ENCODE data around the gene CCDC74B.
"Not testable (repeated sequence)": the region's sequence is repeated elsewhere in the genome, so short reads cannot be mapped to it uniquely, and the experiment has no call there.

Gene CCDC74B

GRCh38 chr2:130165293-130166016, 20.5 kb upstream of the CCDC74B start:
- no peak for DNase-seq

- no peak for DNase-seq
These were observed 18.1 kb upstream of the CCDC74B start for GRCh38 chr2:130162968-130163367.

DNA sequence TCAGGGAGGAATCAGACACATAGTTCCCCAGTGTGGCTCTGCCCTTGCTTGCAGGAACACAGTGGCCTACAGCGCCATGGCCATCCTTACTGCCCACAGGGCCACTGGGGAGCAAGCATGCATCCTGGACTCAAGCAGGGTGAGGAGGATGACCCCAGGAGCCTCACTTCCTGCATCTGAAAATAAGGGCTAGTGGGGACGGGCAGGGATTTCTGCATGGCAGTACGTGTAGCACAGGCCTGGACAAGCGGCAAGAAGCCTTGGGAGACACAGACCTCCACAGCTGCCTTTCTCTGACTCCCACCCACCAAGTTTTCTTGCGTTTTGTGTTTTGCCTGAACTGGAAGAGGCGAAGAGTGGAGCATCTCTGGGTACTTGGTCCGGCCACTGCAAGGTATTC, 17.6 kb upstream of the CCDC74B start:
- not testable (repeated sequence) for DNase-seq

DNA sequence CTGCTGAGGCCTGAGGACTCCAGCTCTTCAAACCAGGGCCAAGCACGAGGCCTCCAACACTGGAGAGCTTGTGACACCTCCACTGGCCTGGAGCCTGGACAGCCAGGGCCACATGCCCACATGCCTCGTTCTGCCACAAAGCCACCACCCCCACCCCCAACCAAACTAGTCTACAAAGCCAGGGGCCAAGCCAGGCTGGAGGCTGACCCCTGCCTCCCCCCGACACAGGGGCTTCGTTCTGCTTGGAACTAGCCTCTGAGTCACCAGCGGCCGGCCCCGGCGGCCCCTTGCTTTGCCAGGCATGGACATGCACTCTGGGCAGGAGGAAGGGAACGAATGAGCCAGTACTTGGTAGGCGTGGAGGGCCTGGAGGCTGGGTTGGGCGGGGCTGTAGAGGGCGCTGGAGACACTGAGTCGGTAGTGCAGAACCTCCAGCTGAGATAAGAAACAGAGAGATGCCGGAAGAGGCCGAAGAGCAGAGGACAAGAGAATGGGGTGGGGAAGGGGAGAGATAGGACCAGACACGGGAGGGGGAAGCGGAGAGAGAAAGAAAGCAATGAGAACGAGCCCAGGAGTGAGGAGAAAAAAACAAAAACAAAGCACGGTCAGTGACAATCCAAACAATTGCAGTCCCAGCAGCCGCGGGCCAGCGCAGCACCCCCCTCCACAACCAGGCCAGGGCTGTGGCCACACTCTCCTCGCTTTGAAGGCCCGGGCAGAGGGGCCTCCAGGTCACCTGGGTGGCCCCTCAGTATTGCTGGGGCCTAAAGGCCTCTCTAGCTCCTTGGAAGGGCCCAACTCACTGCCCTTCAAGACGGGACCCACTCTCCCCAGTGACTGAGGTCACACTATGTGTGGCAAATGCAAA, 16.2 kb upstream of the CCDC74B start:
- DNase-seq, result not testable (repeated sequence)

- DNase-seq, result no peak
These were observed 15.2 kb upstream of the CCDC74B start for GRCh38 chr2:130160131-130160530.

DNA sequence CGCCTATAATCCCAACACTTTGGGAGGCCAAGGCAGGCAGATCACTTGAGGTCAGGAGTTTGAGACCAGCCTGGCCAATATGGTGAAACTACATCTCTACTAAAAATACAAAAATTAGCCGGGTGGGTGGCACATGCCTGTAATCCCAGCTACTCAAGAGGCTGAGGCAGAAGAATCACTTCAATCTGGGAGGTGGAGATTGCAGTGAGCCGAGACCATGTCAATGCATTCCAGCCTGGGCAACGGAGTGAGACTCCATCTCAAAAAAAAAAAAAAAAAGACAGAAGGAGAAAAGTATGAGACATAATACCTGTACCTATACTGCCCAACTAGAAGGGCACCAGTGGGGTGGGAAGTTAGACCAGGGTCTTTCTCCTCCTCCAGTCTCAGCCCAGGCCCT, 14.5 kb upstream of the CCDC74B start:
- DNase-seq, result not testable (repeated sequence)

- no peak for DNase-seq
These were observed 13.7 kb upstream of the CCDC74B start for GRCh38 chr2:130158631-130159030.

- DNase-seq, result not testable (repeated sequence)
These were observed 13.1 kb upstream of the CCDC74B start for GRCh38 chr2:130157825-130158514.

- not testable (repeated sequence) for DNase-seq
These were observed 12.4 kb upstream of the CCDC74B start for GRCh38 chr2:130157354-130157753.

- no peak for DNase-seq
These were observed 11.7 kb upstream of the CCDC74B start for GRCh38 chr2:130156624-130157004.

DNA sequence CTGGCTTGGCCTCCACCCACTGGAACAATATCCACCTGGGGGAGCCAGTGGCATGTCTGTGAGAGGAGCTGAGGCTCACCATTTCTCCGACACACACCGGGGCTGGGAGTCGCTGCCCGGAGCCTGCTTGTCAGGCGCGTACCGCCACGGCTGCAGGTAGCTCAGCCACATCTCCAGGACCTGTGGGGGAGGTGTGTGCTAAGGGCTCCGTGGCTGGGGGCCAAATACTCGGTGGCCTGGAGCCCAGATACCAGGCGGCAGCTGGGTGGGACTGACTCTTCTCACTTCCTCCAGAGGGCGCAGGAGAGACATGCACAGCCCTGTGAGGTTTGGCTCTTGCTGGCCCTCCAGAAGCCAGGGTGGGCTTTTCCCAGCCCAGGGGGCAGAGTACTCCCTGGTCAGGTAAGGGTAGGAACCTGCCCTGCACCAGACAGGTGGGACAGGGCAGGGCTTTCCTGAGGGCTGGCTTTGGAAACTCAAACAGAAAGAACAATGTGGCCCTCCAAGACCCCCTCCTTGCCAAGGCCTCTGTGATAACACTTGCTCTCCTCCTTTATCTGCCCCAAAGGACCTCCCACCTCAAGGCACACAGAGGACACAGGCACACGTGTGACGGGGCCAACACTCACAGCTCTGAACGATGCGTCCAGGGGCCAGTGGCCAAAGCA, 11.2 kb upstream of the CCDC74B start:
- not testable (repeated sequence) for DNase-seq

DNA sequence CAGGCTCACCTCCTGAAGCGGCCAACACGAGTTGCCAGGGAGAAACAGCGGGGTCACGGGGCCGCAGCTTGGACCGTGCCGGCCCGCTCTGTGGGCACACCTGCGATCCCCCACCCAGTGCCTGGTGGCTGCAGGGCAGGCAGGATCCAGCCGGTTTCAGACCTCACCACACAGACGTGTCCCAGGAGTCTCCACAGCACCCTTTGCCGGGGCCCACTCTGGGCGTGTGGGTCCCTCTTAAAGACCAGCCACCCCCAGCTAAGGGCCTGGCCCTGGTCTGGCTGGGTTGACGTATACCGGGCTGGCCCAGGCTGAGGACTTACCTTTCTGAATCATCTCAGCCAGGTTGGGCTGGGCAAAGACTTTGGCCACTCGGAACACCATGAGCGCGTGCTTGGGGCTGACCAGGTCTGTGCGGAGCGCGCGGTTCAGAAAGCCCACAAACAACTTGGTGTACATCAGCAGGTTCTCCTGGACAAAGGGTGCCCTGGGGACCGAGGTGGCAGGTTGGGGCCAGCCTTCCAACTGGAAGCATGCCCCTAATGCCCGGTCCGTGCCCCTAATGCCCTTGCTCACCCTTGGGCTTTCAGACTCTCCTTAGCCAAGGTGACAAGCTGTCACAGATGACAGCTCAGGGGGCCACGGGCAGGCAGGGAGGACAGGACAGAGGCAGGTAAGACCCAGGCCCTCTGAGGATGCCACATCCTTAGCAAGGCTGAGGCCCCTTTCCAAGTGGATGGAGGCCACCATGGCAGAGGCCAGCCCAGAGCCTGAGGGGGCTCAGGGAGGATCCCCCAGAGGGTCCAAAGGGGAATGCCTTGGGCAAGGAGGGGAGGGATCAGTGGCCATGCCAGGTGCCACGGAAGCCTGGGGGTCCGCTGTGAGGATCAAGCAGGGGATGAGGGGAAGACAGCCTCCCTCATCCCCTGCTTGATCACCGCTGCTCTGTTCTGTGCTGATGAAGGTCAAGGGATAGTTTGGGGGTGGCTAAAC, 10.2 kb upstream of the CCDC74B start:
- no peak for DNase-seq

DNA sequence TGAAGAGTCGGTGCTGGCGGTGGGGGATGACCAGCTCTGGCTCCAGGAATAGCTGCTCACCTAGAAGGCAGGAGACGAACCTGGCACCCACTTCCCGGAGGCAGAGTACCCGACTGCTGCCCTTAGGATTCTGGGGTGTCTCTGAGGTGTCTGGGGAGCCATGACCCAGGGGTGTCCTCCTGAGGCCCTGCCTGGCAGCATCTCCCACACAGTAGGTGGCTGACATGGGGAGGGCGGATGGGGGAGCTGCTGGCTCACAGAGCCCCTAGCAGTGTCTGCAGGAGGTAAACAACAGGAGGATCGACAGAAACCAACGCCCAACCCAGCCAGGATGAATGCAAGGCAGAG, 9.5 kb upstream of the CCDC74B start:
- not testable (repeated sequence) for DNase-seq

- not testable (repeated sequence) for DNase-seq
These were observed 9.0 kb upstream of the CCDC74B start for GRCh38 chr2:130153721-130154422.

- no peak for DNase-seq
These were observed 8.1 kb upstream of the CCDC74B start for GRCh38 chr2:130152816-130153595.

GRCh38 chr2:130152136-130152815, 7.4 kb upstream of the CCDC74B start:
- DNase-seq, result not testable (repeated sequence)

GRCh38 chr2:130151145-130151512, 6.2 kb upstream of the CCDC74B start:
- DNase-seq, result not testable (repeated sequence)

DNA sequence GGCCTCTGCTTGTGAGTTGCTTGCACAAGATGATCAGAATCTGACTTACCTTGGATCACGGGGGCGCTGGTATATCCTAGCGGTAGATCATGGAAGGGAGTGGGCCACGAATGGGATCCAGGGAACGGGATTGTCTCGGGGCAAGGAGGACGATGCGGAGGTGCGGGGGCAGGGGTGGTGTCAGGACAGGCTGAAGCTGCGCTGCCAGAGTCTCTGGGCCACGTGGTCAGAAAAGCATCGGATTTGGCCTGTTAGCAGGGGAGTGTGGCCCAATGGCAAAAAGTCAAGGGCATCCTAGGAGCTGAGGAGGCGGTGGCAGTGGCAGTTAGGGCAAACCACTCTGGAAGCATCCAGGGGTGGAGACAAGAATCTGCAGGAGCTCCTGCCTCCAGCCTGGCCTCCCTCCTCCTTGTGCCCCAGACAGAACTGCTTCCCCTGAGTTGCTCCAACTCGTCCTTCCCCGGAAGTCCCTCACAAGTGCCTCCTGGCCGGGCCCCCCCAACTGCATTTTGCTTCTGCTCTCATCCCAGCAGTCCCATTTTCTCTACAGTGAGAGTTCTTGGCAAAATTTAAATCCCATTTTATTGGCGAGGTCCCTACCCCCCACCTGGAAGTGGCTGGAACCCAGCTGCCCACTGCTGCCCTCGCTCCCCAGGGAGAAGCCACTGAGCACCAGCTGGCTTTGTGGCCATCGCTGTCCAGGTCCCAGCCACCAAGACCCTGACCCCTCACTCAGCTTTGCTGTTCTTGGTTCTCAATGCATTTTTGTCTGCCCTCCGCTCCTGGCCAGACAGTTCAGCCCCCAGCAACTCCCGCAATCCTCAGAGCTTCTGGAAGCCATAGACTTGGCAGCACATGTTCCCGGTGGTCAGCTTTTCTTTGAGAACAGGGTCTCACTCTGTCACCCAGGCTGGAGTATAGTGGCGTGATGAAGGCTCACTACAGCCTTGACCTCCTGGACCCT, 5.6 kb upstream of the CCDC74B start:
- no peak for DNase-seq

Data from effector CD4-positive, alpha-beta T cell (primary cell).